ENCODE results near the gene DNAJB4.
"Not testable (repeated sequence)": the region's sequence is repeated elsewhere in the genome, so short reads cannot be mapped to it uniquely, and the experiment has no call there.

DNAJB4 gene

GRCh38 chr1:78040484-78041089, 35.8 kb downstream of the DNAJB4 start:
- DNase-seq, result no peak

- no peak for DNase-seq
Observed at GRCh38 chr1:78043436-78043835, 38.7 kb downstream of the DNAJB4 start.

GRCh38 chr1:78044796-78045562, 40.2 kb downstream of the DNAJB4 start:
- DNase-seq, result no peak

- DNase-seq, result no peak
Observed at GRCh38 chr1:78045563-78045925, 40.8 kb downstream of the DNAJB4 start.

- DNase-seq, result peak; percentile 15
Observed at GRCh38 chr1:78045926-78046778, 41.4 kb downstream of the DNAJB4 start, which contains the start of gene GIPC2. TSS of gene GIPC2 (plus strand) at chr1:78045966. CDS start at chr1:78046095, 129 bp downstream.

- DNase-seq, result no peak
Observed at GRCh38 chr1:78047106-78047505, 42.4 kb downstream of the DNAJB4 start.

GRCh38 chr1:78047631-78048030, 42.9 kb downstream of the DNAJB4 start:
- DNase-seq, result no peak

- no peak for DNase-seq
Observed at GRCh38 chr1:78048446-78048845, 43.7 kb downstream of the DNAJB4 start.

GRCh38 chr1:78049396-78049795, 44.7 kb downstream of the DNAJB4 start:
- DNase-seq, result no peak

- no peak for DNase-seq
Observed at GRCh38 chr1:78051005-78051404, 46.3 kb downstream of the DNAJB4 start.

GRCh38 chr1:78052685-78053405, 48.1 kb downstream of the DNAJB4 start:
- DNase-seq, result no peak

GRCh38 chr1:78053498-78053897, 48.8 kb downstream of the DNAJB4 start:
- DNase-seq, result no peak

- DNase-seq, result no peak
Observed at GRCh38 chr1:78054559-78054958, 49.8 kb downstream of the DNAJB4 start.

- DNase-seq, result no peak
Observed at GRCh38 chr1:78054972-78055371, 50.2 kb downstream of the DNAJB4 start.

- DNase-seq, result no peak
Observed at GRCh38 chr1:78055565-78056132, 50.9 kb downstream of the DNAJB4 start.

GRCh38 chr1:78058670-78059069, 53.9 kb downstream of the DNAJB4 start:
- DNase-seq, result no peak

- DNase-seq, result no peak
Observed at GRCh38 chr1:78060857-78061563, 56.3 kb downstream of the DNAJB4 start.

- DNase-seq, result no peak
Observed at GRCh38 chr1:78061825-78062523, 57.2 kb downstream of the DNAJB4 start.

GRCh38 chr1:78064886-78065285, 60.1 kb downstream of the DNAJB4 start:
- DNase-seq, result not testable (repeated sequence)

Data from stimulated activated CD4-positive, alpha-beta T cell treated with anti-CD3 and anti-CD28 coated beads, Interleukin-4, amount 100 ng/mL, for 24 hours (primary cell).